ENCODE measurements around the gene TBC1D17.

GRCh38 chr19:49933643-49934042 lies 56.1 kb downstream of the TBC1D17 start:
- TF ChIP-seq CTCF (IDR thresholded peaks at IDR 0.05) (no peak), POLR2A (IDR thresholded peaks at IDR 0.05) (no peak), POLR2AphosphoS5 (IDR thresholded peaks at IDR 0.05) (no peak)
